AG10803 (cell line): ENCODE results near the gene FEN1.

Experiments
- DNase-seq: peaks from one replicate; pipeline ENCODE4 v3.0.0; 2010; ENCODE audit warnings: low read depth
- H3K4me3 ChIP-seq: 2 replicates; pipeline ENCODE4 v1.5.1; 2011; ENCODE audit warnings: mild to moderate bottlenecking, low read length, control low read depth
- CTCF ChIP-seq: conservative IDR thresholded peaks from 2 replicates; pipeline ENCODE4 v1.5.1; 2011; ENCODE audit warnings: mild to moderate bottlenecking, low read length, control low read depth, inconsistent platforms

Gene FEN1

GRCh38 chr11:61777234-61778090 lies 15.2 kb upstream of the FEN1 start:
- TF ChIP-seq CTCF, result no peak
- no peak overlapping the region for H3K4me3 ChIP-seq
- DNase-seq, result no peak

- no peak overlapping the region for H3K4me3 ChIP-seq
- TF ChIP-seq CTCF, result no peak
- no peak for DNase-seq
These were observed 14.3 kb upstream of the FEN1 start for GRCh38 chr11:61778357-61778886.

- H3K4me3 ChIP-seq, result no peak overlapping the region
- no peak for TF ChIP-seq CTCF
- no peak for DNase-seq
These were observed 13.6 kb upstream of the FEN1 start for GRCh38 chr11:61778920-61779650.

GRCh38 chr11:61779666-61780525 lies 12.8 kb upstream of the FEN1 start:
- no peak for DNase-seq
- H3K4me3 ChIP-seq, result no peak overlapping the region
- TF ChIP-seq CTCF, result no peak

GRCh38 chr11:61780581-61781162 lies 12.0 kb upstream of the FEN1 start:
- H3K4me3 ChIP-seq, result no peak overlapping the region
- TF ChIP-seq CTCF, result no peak
- DNase-seq, result no peak

- DNase-seq, result no peak
- TF ChIP-seq CTCF, result no peak
These were observed 11.1 kb upstream of the FEN1 start for GRCh38 chr11:61781585-61781984.

More at GRCh38 chr11:61781585-61781984, 11.1 kb upstream of the FEN1 start:
- no peak overlapping the region for H3K4me3 ChIP-seq
